ENCODE results near the gene YTHDF2. TPM values are rescaled to one million over a fixed set of nuclear protein-coding genes. Genes with fewer than 3 reads are reported as not detected.

Gene YTHDF2
- total and polyA plus RNA-seq, 7 experiments from 2014 or later = 64.5 to 139 (median 71.8) TPM

- H3K9me3 Mint-ChIP-seq = no peaks in the 10 kb centered on the region
- H3K36me3 Mint-ChIP-seq = no peaks in the 10 kb centered on the region
- Histone ChIP-seq H3K36me3 (ENCODE audit: control insufficient read depth in 2 of 3, insufficient read depth in 3 of 3, low read length in 3 of 3) (no peaks in the 10 kb centered on the region), H3K27me3 (ENCODE audit: control insufficient read depth in 2 of 2, insufficient read depth in 2 of 2, low read length in 2 of 2) (no peaks in the 10 kb centered on the region), H3K27ac (ENCODE audit: low read depth, low read length) (no peak within 1 kb of the TSS), H3K4me3 (ENCODE audit: low read length) (no peak within 1 kb of the TSS), H3K4me1 (ENCODE audit: control insufficient read depth in 2 of 2, insufficient read depth in 2 of 2, low read length in 2 of 2) (no peaks in the 10 kb centered on the region), H3K9me3 (ENCODE audit: control insufficient read depth in 2 of 3, low read length in 3 of 3) (no peaks in the 10 kb centered on the region)
- peak in 1 of 9 donors; percentile 25 for DNase-seq
- peaks cover 0 to 8% (median 4%) of the 10 kb centered on the region in 7 donors for H3K4me1 Mint-ChIP-seq
- ChIA-PET CTCF (no interaction called here), POLR2A (no interaction called here)
- ATAC-seq = no peak
- no peak within 1 kb of the TSS for H3K27ac Mint-ChIP-seq
- intact Hi-C loops (cut with micrococcal nuclease) = no loop called here
- peaks cover 49 to 66% (median 50%) of the 10 kb centered on the region in 5 donors for H3K27me3 Mint-ChIP-seq
- H3K4me3 Mint-ChIP-seq = peak within 1 kb of the TSS in 2 of 10 donors; percentile 39
These were observed 75.3 kb downstream of the YTHDF2 start, which contains the start of gene OPRD1 for GRCh38 chr1:28811766-28812668. Gene OPRD1 (plus strand): TSS chr1:28812170. CDS start chr1:28812384, 214 bp downstream.

GRCh38 chr1:28812669-28813468, 76.1 kb downstream of the YTHDF2 start:
- Mint-ChIP-seq H3K27me3 (peaks cover 49 to 65% (median 54%) of the 10 kb centered on the region in 5 donors), H3K27ac (no peak overlapping the region), H3K9me3 (no peaks in the 10 kb centered on the region), H3K36me3 (no peaks in the 10 kb centered on the region), H3K4me1 (peaks cover 0 to 8% (median 4%) of the 10 kb centered on the region in 7 donors), H3K4me3 (peak overlapping the region in 1 of 10 donors; percentile 39)
- no peak for DNase-seq
- CTCF ChIA-PET = interaction anchor here (0.6 kb wide), 1 partner anchor 746 kb away, joined by 3 read pairs; no protein-coding TSS in a partner anchor
- no peak for ATAC-seq
- Histone ChIP-seq H3K27ac (ENCODE audit: low read depth, low read length) (no peak overlapping the region), H3K27me3 (ENCODE audit: control insufficient read depth in 2 of 2, insufficient read depth in 2 of 2, low read length in 2 of 2) (no peaks in the 10 kb centered on the region), H3K4me3 (ENCODE audit: low read length) (no peak overlapping the region), H3K9me3 (ENCODE audit: control insufficient read depth in 2 of 3, low read length in 3 of 3) (no peaks in the 10 kb centered on the region), H3K36me3 (ENCODE audit: control insufficient read depth in 2 of 3, insufficient read depth in 3 of 3, low read length in 3 of 3) (no peaks in the 10 kb centered on the region), H3K4me1 (ENCODE audit: control insufficient read depth in 2 of 2, insufficient read depth in 2 of 2, low read length in 2 of 2) (no peaks in the 10 kb centered on the region)
- POLR2A ChIA-PET = no interaction called here
- intact Hi-C loops (cut with micrococcal nuclease) = no loop called here

GRCh38 chr1:28813931-28814465, 77.3 kb downstream of the YTHDF2 start:
- Mint-ChIP-seq H3K9me3 (no peaks in the 10 kb centered on the region), H3K27ac (no peak overlapping the region), H3K36me3 (no peaks in the 10 kb centered on the region), H3K4me1 (peaks cover 0 to 8% (median 4%) of the 10 kb centered on the region in 7 donors), H3K27me3 (peaks cover 49 to 65% (median 61%) of the 10 kb centered on the region in 5 donors), H3K4me3 (no peak overlapping the region)
- Histone ChIP-seq H3K36me3 (ENCODE audit: control insufficient read depth in 2 of 3, insufficient read depth in 3 of 3, low read length in 3 of 3) (no peaks in the 10 kb centered on the region), H3K4me3 (ENCODE audit: low read length) (no peak overlapping the region), H3K27me3 (ENCODE audit: control insufficient read depth in 2 of 2, insufficient read depth in 2 of 2, low read length in 2 of 2) (no peaks in the 10 kb centered on the region), H3K9me3 (ENCODE audit: control insufficient read depth in 2 of 3, low read length in 3 of 3) (no peaks in the 10 kb centered on the region), H3K27ac (ENCODE audit: low read depth, low read length) (no peak overlapping the region), H3K4me1 (ENCODE audit: control insufficient read depth in 2 of 2, insufficient read depth in 2 of 2, low read length in 2 of 2) (no peaks in the 10 kb centered on the region)
- CTCF ChIA-PET = no interaction called here
- no peak for ATAC-seq
- intact Hi-C loops (cut with micrococcal nuclease) = no loop called here
- no peak for DNase-seq
- POLR2A ChIA-PET = no interaction called here

- H3K4me3 Mint-ChIP-seq = no peak overlapping the region
- ChIA-PET POLR2A (no interaction called here), CTCF (no interaction called here)
- Histone ChIP-seq H3K9me3 (ENCODE audit: control insufficient read depth in 2 of 3, low read length in 3 of 3) (no peaks in the 10 kb centered on the region), H3K27me3 (ENCODE audit: control insufficient read depth in 2 of 2, insufficient read depth in 2 of 2, low read length in 2 of 2) (no peaks in the 10 kb centered on the region), H3K4me1 (ENCODE audit: control insufficient read depth in 2 of 2, insufficient read depth in 2 of 2, low read length in 2 of 2) (no peaks in the 10 kb centered on the region), H3K4me3 (ENCODE audit: low read length) (no peak overlapping the region), H3K36me3 (ENCODE audit: control insufficient read depth in 2 of 3, insufficient read depth in 3 of 3, low read length in 3 of 3) (no peaks in the 10 kb centered on the region), H3K27ac (ENCODE audit: low read depth, low read length) (no peak overlapping the region)
- peaks cover 40 to 57% (median 50%) of the 10 kb centered on the region in 5 donors for H3K27me3 Mint-ChIP-seq
- H3K9me3 Mint-ChIP-seq = no peaks in the 10 kb centered on the region
- H3K27ac Mint-ChIP-seq = no peak overlapping the region
- peaks cover 0 to 8% (median 4%) of the 10 kb centered on the region in 7 donors for H3K4me1 Mint-ChIP-seq
- no peaks in the 10 kb centered on the region for H3K36me3 Mint-ChIP-seq
- intact Hi-C loops (cut with micrococcal nuclease) = no loop called here
- DNase-seq (no peak), ATAC-seq (no peak)
These were observed 78.9 kb downstream of the YTHDF2 start for GRCh38 chr1:28815533-28816185.

GRCh38 chr1:28817133-28817532, 80.4 kb downstream of the YTHDF2 start:
- CTCF ChIA-PET = no interaction called here
- Histone ChIP-seq H3K36me3 (ENCODE audit: control insufficient read depth in 2 of 3, insufficient read depth in 3 of 3, low read length in 3 of 3) (no peaks in the 10 kb centered on the region), H3K27me3 (ENCODE audit: control insufficient read depth in 2 of 2, insufficient read depth in 2 of 2, low read length in 2 of 2) (no peaks in the 10 kb centered on the region), H3K9me3 (ENCODE audit: control insufficient read depth in 2 of 3, low read length in 3 of 3) (no peaks in the 10 kb centered on the region), H3K4me3 (ENCODE audit: low read length) (no peak overlapping the region), H3K27ac (ENCODE audit: low read depth, low read length) (no peak overlapping the region), H3K4me1 (ENCODE audit: control insufficient read depth in 2 of 2, insufficient read depth in 2 of 2, low read length in 2 of 2) (no peaks in the 10 kb centered on the region)
- POLR2A ChIA-PET = no interaction called here
- intact Hi-C loops (cut with micrococcal nuclease) = no loop called here
- DNase-seq = no peak
- Mint-ChIP-seq H3K36me3 (no peaks in the 10 kb centered on the region), H3K4me3 (no peak overlapping the region), H3K9me3 (no peaks in the 10 kb centered on the region), H3K27me3 (peaks cover 29 to 46% (median 38%) of the 10 kb centered on the region in 5 donors), H3K4me1 (peaks cover 0 to 5% (median 0%) of the 10 kb centered on the region in 7 donors), H3K27ac (no peak overlapping the region)
- no peak for ATAC-seq

- H3K4me3 ChIP-seq (ENCODE audit: low read length) = no peak overlapping the region
- ATAC-seq = no peak
- H3K4me1 ChIP-seq (ENCODE audit: control insufficient read depth in 2 of 2, insufficient read depth in 2 of 2, low read length in 2 of 2) = no peaks in the 10 kb centered on the region
- H3K9me3 ChIP-seq (ENCODE audit: control insufficient read depth in 2 of 3, low read length in 3 of 3) = no peaks in the 10 kb centered on the region
- H3K36me3 Mint-ChIP-seq = no peaks in the 10 kb centered on the region
- H3K27ac ChIP-seq (ENCODE audit: low read depth, low read length) = no peak overlapping the region
- H3K36me3 ChIP-seq (ENCODE audit: control insufficient read depth in 2 of 3, insufficient read depth in 3 of 3, low read length in 3 of 3) = no peaks in the 10 kb centered on the region
- POLR2A ChIA-PET = interaction anchor here (0.7 kb wide), 1 partner anchor 1643 kb away, joined by 3 read pairs; no protein-coding TSS in a partner anchor
- H3K4me1 Mint-ChIP-seq = peaks cover 0 to 5% (median 0%) of the 10 kb centered on the region in 7 donors
- H3K4me3 Mint-ChIP-seq = no peak overlapping the region
- CTCF ChIA-PET = no interaction called here
- no peak for DNase-seq
- H3K27me3 Mint-ChIP-seq = peaks cover 17 to 29% (median 22%) of the 10 kb centered on the region in 5 donors
- no peaks in the 10 kb centered on the region for H3K9me3 Mint-ChIP-seq
- intact Hi-C loops (cut with micrococcal nuclease) = no loop called here
- no peak overlapping the region for H3K27ac Mint-ChIP-seq
- no peaks in the 10 kb centered on the region for H3K27me3 ChIP-seq (ENCODE audit: control insufficient read depth in 2 of 2, insufficient read depth in 2 of 2, low read length in 2 of 2)
These were observed 82.3 kb downstream of the YTHDF2 start for GRCh38 chr1:28819020-28819419.

All from naive thymus-derived CD4-positive, alpha-beta T cell (primary cell).